ENCODE data around the gene OPTC.
"Not testable (repeated sequence)": the region's sequence is repeated elsewhere in the genome, so short reads cannot be mapped to it uniquely, and the experiment has no call there.

The OPTC gene

GRCh38 chr1:203493901-203494300 is at the start of gene OPTC:
Gene OPTC (plus strand): TSS chr1:203494153. CDS start chr1:203496006, 1,853 bp downstream.
- DNase-seq (ENCODE audit: low spot score): no peak

GRCh38 chr1:203444171-203444576 is 49.8 kb upstream of the OPTC start:
- no peak for DNase-seq (ENCODE audit: low spot score)

- no peak for DNase-seq (ENCODE audit: low spot score)
These were observed 46.8 kb upstream of the OPTC start for GRCh38 chr1:203447151-203447550.

- DNase-seq (ENCODE audit: low spot score): not testable (repeated sequence)
These were observed 46.4 kb upstream of the OPTC start for GRCh38 chr1:203447598-203447997.

GRCh38 chr1:203448521-203449061 is 45.4 kb upstream of the OPTC start:
- DNase-seq (ENCODE audit: low spot score): no peak

- no peak for DNase-seq (ENCODE audit: low spot score)
These were observed 44.0 kb upstream of the OPTC start for GRCh38 chr1:203450001-203450400.

- no peak for DNase-seq (ENCODE audit: low spot score)
These were observed 43.3 kb upstream of the OPTC start for GRCh38 chr1:203450479-203451149.

GRCh38 chr1:203451836-203452784 is 41.8 kb upstream of the OPTC start:
- no peak for DNase-seq (ENCODE audit: low spot score)

- DNase-seq (ENCODE audit: low spot score): no peak
These were observed 40.9 kb upstream of the OPTC start for GRCh38 chr1:203453016-203453415.

- no peak for DNase-seq (ENCODE audit: low spot score)
These were observed 40.3 kb upstream of the OPTC start for GRCh38 chr1:203453616-203454015.

GRCh38 chr1:203454986-203455471 is 38.9 kb upstream of the OPTC start:
- DNase-seq (ENCODE audit: low spot score): no peak

GRCh38 chr1:203455706-203456105 is 38.2 kb upstream of the OPTC start:
- no peak for DNase-seq (ENCODE audit: low spot score)

- no peak for DNase-seq (ENCODE audit: low spot score)
These were observed 37.4 kb upstream of the OPTC start for GRCh38 chr1:203456577-203456976.

GRCh38 chr1:203458078-203458477 is 35.9 kb upstream of the OPTC start:
- no peak for DNase-seq (ENCODE audit: low spot score)

GRCh38 chr1:203459671-203460201 is 34.2 kb upstream of the OPTC start:
- no peak for DNase-seq (ENCODE audit: low spot score)

GRCh38 chr1:203461717-203462116 is 32.2 kb upstream of the OPTC start:
- DNase-seq (ENCODE audit: low spot score): no peak

- no peak for DNase-seq (ENCODE audit: low spot score)
These were observed 31.8 kb upstream of the OPTC start for GRCh38 chr1:203462143-203462542.

GRCh38 chr1:203462878-203463277 is 31.1 kb upstream of the OPTC start:
- DNase-seq (ENCODE audit: low spot score): no peak

GRCh38 chr1:203463469-203464062 is 30.4 kb upstream of the OPTC start:
- no peak for DNase-seq (ENCODE audit: low spot score)

- no peak for DNase-seq (ENCODE audit: low spot score)
These were observed 29.7 kb upstream of the OPTC start for GRCh38 chr1:203464226-203464625.

- no peak for DNase-seq (ENCODE audit: low spot score)
These were observed 29.2 kb upstream of the OPTC start for GRCh38 chr1:203464743-203465142.

- no peak for DNase-seq (ENCODE audit: low spot score)
These were observed 28.7 kb upstream of the OPTC start for GRCh38 chr1:203465146-203465798.
